ENCODE data around the gene RFNG. TPM values are rescaled to one million over a fixed set of nuclear protein-coding genes. Genes with fewer than 3 reads are reported as not detected.

Gene RFNG
- total and polyA plus RNA-seq, 2 of the 13 experiments (the other 11 are each of a cell fraction or from before 2014, with no cell fraction given), result 61.4 to 64.0 TPM

- TF ChIP-seq ZFX (CRISPR knock-in tag; IDR thresholded peaks at IDR 0.05; ENCODE audit: low read depth) (peak; percentile 78), KDM2A (CRISPR knock-in tag; IDR thresholded peaks at IDR 0.05; ENCODE audit: borderline replicate concordance, low read depth) (peak; percentile 38; the same call in 1 of the 2 replicates), ZSCAN9 (CRISPR knock-in tag; IDR thresholded peaks at IDR 0.05; ENCODE audit: borderline replicate concordance) (no peak), ZNF136 (CRISPR knock-in tag; IDR thresholded peaks at IDR 0.05; ENCODE audit: low read depth) (no peak), SPEN (CRISPR knock-in tag; IDR thresholded peaks at IDR 0.05; ENCODE audit: low read depth) (peak; percentile 58), ZSCAN21 (CRISPR knock-in tag; IDR thresholded peaks at IDR 0.05; ENCODE audit: borderline replicate concordance) (peak; percentile 46; the same call in 1 of the 2 replicates), YEATS2 (CRISPR knock-in tag; IDR thresholded peaks at IDR 0.05; ENCODE audit: borderline replicate concordance) (0 out of 2 replicates have a peak, but pooled peaks have one; percentile 19), NFKBIZ (CRISPR knock-in tag; IDR thresholded peaks at IDR 0.05) (0 out of 2 replicates have a peak, but pooled peaks have one; percentile 38), FOXC1 (CRISPR knock-in tag; IDR thresholded peaks at IDR 0.05; ENCODE audit: borderline replicate concordance) (0 out of 2 replicates have a peak, but pooled peaks have one; percentile 19), SMYD3 (CRISPR knock-in tag; IDR thresholded peaks at IDR 0.05) (no peak), E2F1 (CRISPR knock-in tag; IDR thresholded peaks at IDR 0.05) (no peak), ZNF879 (CRISPR knock-in tag; IDR thresholded peaks at IDR 0.05) (no peak), MED13 (CRISPR knock-in tag; IDR thresholded peaks at IDR 0.05) (no peak), RAD21 (CRISPR knock-in tag; IDR thresholded peaks at IDR 0.05) (0 out of 2 replicates have a peak, but pooled peaks have one; percentile 13), ZNF546 (CRISPR knock-in tag; conservative IDR thresholded peaks at IDR 0.05) (no peak; the same call in 1 of the 2 replicates), DMAP1 (CRISPR knock-in tag; IDR thresholded peaks at IDR 0.05) (peak; percentile 67; the same call in 1 of the 2 replicates), CENPT (CRISPR knock-in tag; IDR thresholded peaks at IDR 0.05; ENCODE audit: low read depth) (0 out of 2 replicates have a peak, but pooled peaks have one; percentile 25), ZNF512 (CRISPR knock-in tag; IDR thresholded peaks at IDR 0.05) (no peak), EEA1 (CRISPR knock-in tag; IDR thresholded peaks at IDR 0.05; ENCODE audit: borderline replicate concordance) (peak; percentile 83; the same call in 1 of the 2 replicates), RNF2 (conservative IDR thresholded peaks at IDR 0.05; ENCODE audit: low read depth) (no peak), SAP130 (CRISPR knock-in tag; IDR thresholded peaks at IDR 0.05; ENCODE audit: low read depth) (peak; percentile 26; the same call in 1 of the 2 replicates), HMG20B (CRISPR knock-in tag; conservative IDR thresholded peaks at IDR 0.05) (no peak), CTCF (CRISPR knock-in tag; IDR thresholded peaks at IDR 0.05) (0 out of 2 replicates have a peak, but pooled peaks have one; percentile 11), ZNF619 (CRISPR knock-in tag; IDR thresholded peaks at IDR 0.05) (0 out of 2 replicates have a peak, but pooled peaks have one; percentile 51), ZNF292 (CRISPR knock-in tag; IDR thresholded peaks at IDR 0.05; ENCODE audit: borderline replicate concordance, low read depth) (0 out of 2 replicates have a peak, but pooled peaks have one; percentile 29), ZNF317 (CRISPR knock-in tag; IDR thresholded peaks at IDR 0.05) (no peak)
These were observed 610 bp downstream of the RFNG start (continued) for GRCh38 chr17:82050761-82051641.
